NCI-H524 (cell line): ENCODE results near the gene EMC8.
"Not testable (repeated sequence)": the region's sequence is repeated elsewhere in the genome, so short reads cannot be mapped to it uniquely, and the experiment has no call there.

Experiments
- DNase-seq, 2 experiments: peaks; one replicate each; lab custom pipeline; 2025; lab: John Stamatoyannopoulos, UW

Gene EMC8

GRCh38 chr16:85799497-85800320, at the start of gene EMC8, which contains the start of gene COX4I1:
Gene EMC8, minus strand, starts transcription at chr16:85799544. Its CDS starts 249 bp downstream, at chr16:85799295.
Gene COX4I1, plus strand, starts transcription at chr16:85799695. Its CDS starts 1,511 bp downstream, at chr16:85801206.
- peak; percentile 89 to 92 for DNase-seq

- DNase-seq = peak; percentile 41 to 56
Measured at GRCh38 chr16:85848986-85849385, 49.6 kb upstream of the EMC8 start.

- no peak for DNase-seq
Measured at GRCh38 chr16:85847681-85848601, 48.6 kb upstream of the EMC8 start.

GRCh38 chr16:85847036-85847435, 47.7 kb upstream of the EMC8 start:
- no peak for DNase-seq

- no peak for DNase-seq
Measured at GRCh38 chr16:85846461-85846860, 47.1 kb upstream of the EMC8 start.

- no peak for DNase-seq
Measured at GRCh38 chr16:85845266-85845665, 45.9 kb upstream of the EMC8 start.

GRCh38 chr16:85844786-85845185, 45.4 kb upstream of the EMC8 start:
- no peak for DNase-seq

- no peak for DNase-seq
Measured at GRCh38 chr16:85844169-85844481, 44.8 kb upstream of the EMC8 start.

GRCh38 chr16:85843471-85844168, 44.3 kb upstream of the EMC8 start:
- DNase-seq = no peak

GRCh38 chr16:85842848-85843247, 43.5 kb upstream of the EMC8 start:
- no peak for DNase-seq

- no peak for DNase-seq
Measured at GRCh38 chr16:85842435-85842834, 43.1 kb upstream of the EMC8 start.

GRCh38 chr16:85840801-85841200, 41.5 kb upstream of the EMC8 start:
- DNase-seq = no peak

GRCh38 chr16:85840395-85840794, 41.1 kb upstream of the EMC8 start:
- no peak for DNase-seq

GRCh38 chr16:85839681-85840240, 40.4 kb upstream of the EMC8 start:
- DNase-seq = no peak

- no peak for DNase-seq
Measured at GRCh38 chr16:85838876-85839585, 39.7 kb upstream of the EMC8 start.

- no peak for DNase-seq
Measured at GRCh38 chr16:85838381-85838780, 39.0 kb upstream of the EMC8 start.

GRCh38 chr16:85837654-85838053, 38.3 kb upstream of the EMC8 start:
- DNase-seq = not testable (repeated sequence)

GRCh38 chr16:85836706-85837582, 37.6 kb upstream of the EMC8 start:
- no peak for DNase-seq

- no peak for DNase-seq
Measured at GRCh38 chr16:85835956-85836705, 36.8 kb upstream of the EMC8 start.
